Adrenal gland (tissue), 5 donors: Measurements from ENCODE around the gene SLC4A1.

Experiments used
- POLR2A ChIP-seq, 2 donors: fragments of 450-650 bp; IDR thresholded peaks; one replicate each; pipeline ENCODE4 v1.6.1; 2017; ENCODE audit warnings: antibody characterized with exemption in 2 of 2, mild to moderate bottlenecking in 2 of 2, moderate library complexity in 1 of 2
- TF ChIP-seq, protein P1 (sequence below), 6 experiments: fragments of 450-650 bp in 4 of 6; fragments of 200-600 bp in 2 of 6; sonication (generic) in 1 of 6; IDR thresholded peaks; 1 replicate in 5 of 6; 2 replicates in 1 of 6; pipeline versions ENCODE4 v1.5.1 to v1.8.0; 2016 to 2021; ENCODE audit warnings: antibody characterized with exemption in 6 of 6, mild to moderate bottlenecking in 2 of 6, moderate library complexity in 1 of 6
- donor health status: DM: no; HTN: no; CAD: no.

DNA sequence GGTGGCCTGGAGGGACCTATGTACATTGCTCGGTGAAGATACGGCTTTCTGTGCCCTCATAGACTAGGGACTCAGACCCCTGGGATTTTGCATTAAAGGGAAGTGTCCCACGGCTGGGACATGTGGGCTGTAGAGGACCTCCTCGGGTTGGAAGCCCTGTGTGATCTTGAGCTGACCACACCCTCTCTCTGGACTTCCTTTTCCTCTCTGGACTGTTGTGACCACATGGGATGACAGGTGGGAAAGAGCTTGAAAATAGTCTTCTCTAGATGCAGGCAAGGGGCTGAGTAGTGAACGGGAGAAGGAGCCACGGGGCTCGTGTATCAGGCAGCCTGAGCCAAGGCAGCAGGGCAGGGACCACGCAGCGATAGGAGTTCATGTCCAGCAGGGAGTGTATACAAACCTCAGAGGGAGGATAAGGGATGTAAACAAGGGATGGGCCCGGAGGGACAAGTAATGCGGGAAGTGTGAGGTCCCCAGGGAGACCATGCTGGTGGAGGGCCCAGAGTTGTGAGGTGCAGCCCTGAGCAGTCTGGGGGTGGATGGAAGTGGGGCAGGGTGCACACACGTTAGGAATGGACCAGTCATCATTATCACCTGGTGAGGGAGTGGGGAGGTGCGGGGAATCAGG, 4.5 kb upstream of the SLC4A1 start:
- TF ChIP-seq, protein P1, sequence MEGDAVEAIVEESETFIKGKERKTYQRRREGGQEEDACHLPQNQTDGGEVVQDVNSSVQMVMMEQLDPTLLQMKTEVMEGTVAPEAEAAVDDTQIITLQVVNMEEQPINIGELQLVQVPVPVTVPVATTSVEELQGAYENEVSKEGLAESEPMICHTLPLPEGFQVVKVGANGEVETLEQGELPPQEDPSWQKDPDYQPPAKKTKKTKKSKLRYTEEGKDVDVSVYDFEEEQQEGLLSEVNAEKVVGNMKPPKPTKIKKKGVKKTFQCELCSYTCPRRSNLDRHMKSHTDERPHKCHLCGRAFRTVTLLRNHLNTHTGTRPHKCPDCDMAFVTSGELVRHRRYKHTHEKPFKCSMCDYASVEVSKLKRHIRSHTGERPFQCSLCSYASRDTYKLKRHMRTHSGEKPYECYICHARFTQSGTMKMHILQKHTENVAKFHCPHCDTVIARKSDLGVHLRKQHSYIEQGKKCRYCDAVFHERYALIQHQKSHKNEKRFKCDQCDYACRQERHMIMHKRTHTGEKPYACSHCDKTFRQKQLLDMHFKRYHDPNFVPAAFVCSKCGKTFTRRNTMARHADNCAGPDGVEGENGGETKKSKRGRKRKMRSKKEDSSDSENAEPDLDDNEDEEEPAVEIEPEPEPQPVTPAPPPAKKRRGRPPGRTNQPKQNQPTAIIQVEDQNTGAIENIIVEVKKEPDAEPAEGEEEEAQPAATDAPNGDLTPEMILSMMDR (IDR thresholded peaks at IDR 0.05) = no peak
- no peak for TF ChIP-seq POLR2A (IDR thresholded peaks at IDR 0.05)
